ENCODE results near the gene F12.
A peak's percentile ranks its signal among the peaks of the same experiment; 100 is the strongest.
"Not testable (repeated sequence)": the region's sequence is repeated elsewhere in the genome, so short reads cannot be mapped to it uniquely, and the experiment has no call there.

F12 gene

GRCh38 chr5:177387405-177387804 is 22.0 kb downstream of the F12 start:
- no peak for DNase-seq (ENCODE audit: low read depth, low spot score)

GRCh38 chr5:177386542-177386941 is 22.8 kb downstream of the F12 start:
- no peak for DNase-seq (ENCODE audit: low read depth, low spot score)

GRCh38 chr5:177385720-177386119 is 23.6 kb downstream of the F12 start:
- DNase-seq (ENCODE audit: low read depth, low spot score), result no peak

- DNase-seq (ENCODE audit: low read depth, low spot score), result no peak
Measured at GRCh38 chr5:177384134-177384533, 25.2 kb downstream of the F12 start, which contains the start of gene SLC34A1. TSS of gene SLC34A1 (plus strand) at chr5:177384434. CDS start at chr5:177385742, 1,308 bp downstream.

GRCh38 chr5:177383181-177383580 is 26.2 kb downstream of the F12 start:
- DNase-seq (ENCODE audit: low read depth, low spot score), result no peak

GRCh38 chr5:177382423-177383029 is 26.8 kb downstream of the F12 start:
- no peak for DNase-seq (ENCODE audit: low read depth, low spot score)

GRCh38 chr5:177380805-177381126 is 28.6 kb downstream of the F12 start:
- DNase-seq (ENCODE audit: low read depth, low spot score), result no peak

GRCh38 chr5:177378884-177379883 is 30.2 kb downstream of the F12 start:
- no peak for DNase-seq (ENCODE audit: low read depth, low spot score)

GRCh38 chr5:177377851-177378776 is 31.2 kb downstream of the F12 start:
- no peak for DNase-seq (ENCODE audit: low read depth, low spot score)

- DNase-seq (ENCODE audit: low read depth, low spot score), result no peak
Measured at GRCh38 chr5:177376107-177376506, 33.3 kb downstream of the F12 start.

GRCh38 chr5:177375516-177375915 is 33.8 kb downstream of the F12 start:
- not testable (repeated sequence) for DNase-seq (ENCODE audit: low read depth, low spot score)

- DNase-seq (ENCODE audit: low read depth, low spot score), result no peak
Measured at GRCh38 chr5:177374211-177374610, 35.2 kb downstream of the F12 start.

- DNase-seq (ENCODE audit: low read depth, low spot score), result no peak
Measured at GRCh38 chr5:177373806-177374205, 35.6 kb downstream of the F12 start.

- DNase-seq (ENCODE audit: low read depth, low spot score), result no peak
Measured at GRCh38 chr5:177372910-177373309, 36.5 kb downstream of the F12 start.

- no peak for DNase-seq (ENCODE audit: low read depth, low spot score)
Measured at GRCh38 chr5:177372034-177372896, 37.1 kb downstream of the F12 start.

GRCh38 chr5:177371120-177372033 is 38.0 kb downstream of the F12 start:
- DNase-seq (ENCODE audit: low read depth, low spot score), result no peak

GRCh38 chr5:177370488-177371119 is 38.8 kb downstream of the F12 start:
- peak; percentile 35 for DNase-seq (ENCODE audit: low read depth, low spot score)

GRCh38 chr5:177369645-177370440 is 39.5 kb downstream of the F12 start:
- DNase-seq (ENCODE audit: low read depth, low spot score), result no peak

Measured in activated CD4-positive, CD25-positive, alpha-beta regulatory T cell treated with anti-CD3 and anti-CD28 coated beads, Interleukin-2, amount 50 U/mL, for 16 hours (primary cell).